HG03442 (cell line): ENCODE results near the gene SPAG9.
"Not testable (repeated sequence)": the region's sequence is repeated elsewhere in the genome, so short reads cannot be mapped to it uniquely, and the experiment has no call there.

ENCODE experiments used
- ATAC-seq: cut with Tn5 transposase; IDR thresholded peaks from one replicate; pipeline ENCODE4 v1.9.1; 2021; ENCODE audit warnings: mild to moderate bottlenecking, moderate library complexity; ENCODE audit not compliant: unreplicated experiment

SPAG9 gene

DNA sequence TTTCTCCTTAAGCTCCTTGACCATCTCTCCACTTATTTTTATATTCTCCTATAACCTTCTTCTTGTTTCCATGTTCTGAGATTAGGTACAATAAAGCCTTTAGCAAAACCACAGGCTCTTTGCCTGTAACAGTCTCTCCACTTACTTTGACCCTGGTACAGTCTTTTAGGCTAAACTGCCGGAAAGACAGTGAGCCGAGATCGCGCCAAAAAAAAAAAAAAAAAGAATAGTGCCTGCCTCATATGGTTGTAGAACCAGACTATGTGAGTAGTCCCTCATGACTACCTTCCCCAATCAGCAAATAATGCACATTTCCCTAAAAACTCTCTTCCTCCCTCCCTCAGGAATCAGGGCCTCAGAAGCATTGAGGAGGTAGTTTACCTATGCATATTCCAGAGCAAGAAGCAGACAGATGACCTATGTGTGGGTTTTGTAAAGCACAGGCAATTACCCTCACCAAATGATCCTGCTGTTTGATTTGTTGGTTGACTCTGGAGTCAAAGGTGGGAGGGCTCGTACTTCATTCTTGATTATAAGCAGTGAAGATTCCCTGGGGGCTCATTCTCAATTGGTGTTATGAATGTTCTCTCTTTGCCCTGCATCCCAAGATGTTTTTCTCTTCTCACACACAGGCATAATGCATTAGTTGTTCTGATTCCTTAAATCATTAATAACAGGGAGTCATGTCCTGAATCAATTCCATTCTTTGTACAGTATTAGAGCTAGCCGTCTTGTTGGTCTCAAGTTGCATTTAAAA, 23.8 kb upstream of the SPAG9 start:
- ATAC-seq, result no peak

DNA sequence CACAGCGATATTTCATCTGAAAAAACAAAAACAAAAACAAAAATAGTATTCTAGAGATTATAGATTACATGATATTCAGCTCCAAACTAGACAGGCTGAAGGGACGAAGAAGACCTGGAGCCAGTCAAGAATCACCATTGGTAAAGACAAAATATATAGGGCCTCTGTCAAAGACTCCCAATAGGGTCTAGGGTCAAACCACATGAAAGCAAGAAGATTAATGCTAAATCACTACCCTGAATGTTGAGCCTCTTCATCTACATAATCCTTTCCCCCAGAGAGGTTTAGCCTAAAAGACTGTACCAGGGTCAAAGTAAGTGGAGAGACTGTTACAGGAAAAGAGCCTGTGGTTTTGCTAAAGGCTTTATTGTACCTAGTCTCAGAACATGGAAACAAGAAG, 21.9 kb upstream of the SPAG9 start:
- ATAC-seq, result no peak

DNA sequence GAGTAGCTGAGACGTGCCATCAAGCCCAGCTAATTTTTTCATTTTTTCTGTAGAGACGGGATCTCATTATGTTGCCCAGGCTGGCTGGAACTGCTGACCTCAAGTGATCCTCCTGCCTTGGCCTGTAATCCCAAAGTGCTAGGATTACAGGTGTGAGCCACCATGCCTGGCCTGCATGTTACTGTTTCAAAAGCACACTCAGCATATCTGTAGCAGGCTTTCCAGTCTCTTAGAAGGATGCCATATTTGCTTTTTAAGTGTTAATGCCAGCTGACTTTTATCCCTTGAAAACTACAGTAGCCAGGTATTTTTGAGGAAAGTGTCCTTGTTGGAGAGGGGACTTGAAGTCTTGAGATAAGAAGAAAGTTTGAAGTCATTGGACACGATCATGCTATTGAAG, 15.3 kb upstream of the SPAG9 start:
- ATAC-seq, result no peak

GRCh38 chr17:51133365-51133764, 12.7 kb upstream of the SPAG9 start:
- no peak for ATAC-seq

DNA sequence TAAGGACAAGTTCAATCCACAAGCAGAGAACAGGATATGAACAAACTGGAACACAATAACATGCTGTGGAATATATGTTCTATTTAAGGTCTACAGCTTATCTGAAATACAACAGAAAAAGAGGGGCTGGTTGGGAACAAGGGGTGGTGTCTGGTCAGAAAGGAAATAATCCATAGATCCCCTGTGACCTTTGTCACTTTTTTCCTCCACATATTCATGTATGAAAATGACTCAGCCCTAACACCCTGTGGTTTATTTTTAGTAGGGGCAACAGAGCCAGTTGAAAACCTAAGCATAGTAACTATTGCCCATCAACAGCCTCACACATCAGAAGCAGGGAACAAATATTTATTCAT, 12.3 kb upstream of the SPAG9 start:
- peak; percentile 64 for ATAC-seq

DNA sequence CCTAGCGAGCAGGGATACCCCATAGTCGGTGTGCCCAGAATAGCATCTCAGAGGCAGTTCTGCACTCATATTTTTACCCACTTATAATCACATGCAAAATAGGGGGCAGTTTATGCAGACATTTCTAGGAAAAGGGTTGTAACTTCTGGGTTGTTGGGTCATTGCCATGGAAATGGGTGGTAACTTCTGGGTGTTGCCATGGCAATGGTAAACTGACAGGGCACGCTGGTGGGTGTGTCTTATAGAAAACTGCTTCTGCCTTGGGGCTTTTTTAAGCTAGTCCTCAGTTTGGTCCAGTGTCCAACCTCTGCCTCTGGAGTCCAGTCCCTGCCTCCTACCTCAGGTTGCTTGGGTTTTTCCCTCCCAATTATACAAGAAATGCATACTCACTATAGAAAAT, 7.4 kb upstream of the SPAG9 start:
- ATAC-seq, result no peak

DNA sequence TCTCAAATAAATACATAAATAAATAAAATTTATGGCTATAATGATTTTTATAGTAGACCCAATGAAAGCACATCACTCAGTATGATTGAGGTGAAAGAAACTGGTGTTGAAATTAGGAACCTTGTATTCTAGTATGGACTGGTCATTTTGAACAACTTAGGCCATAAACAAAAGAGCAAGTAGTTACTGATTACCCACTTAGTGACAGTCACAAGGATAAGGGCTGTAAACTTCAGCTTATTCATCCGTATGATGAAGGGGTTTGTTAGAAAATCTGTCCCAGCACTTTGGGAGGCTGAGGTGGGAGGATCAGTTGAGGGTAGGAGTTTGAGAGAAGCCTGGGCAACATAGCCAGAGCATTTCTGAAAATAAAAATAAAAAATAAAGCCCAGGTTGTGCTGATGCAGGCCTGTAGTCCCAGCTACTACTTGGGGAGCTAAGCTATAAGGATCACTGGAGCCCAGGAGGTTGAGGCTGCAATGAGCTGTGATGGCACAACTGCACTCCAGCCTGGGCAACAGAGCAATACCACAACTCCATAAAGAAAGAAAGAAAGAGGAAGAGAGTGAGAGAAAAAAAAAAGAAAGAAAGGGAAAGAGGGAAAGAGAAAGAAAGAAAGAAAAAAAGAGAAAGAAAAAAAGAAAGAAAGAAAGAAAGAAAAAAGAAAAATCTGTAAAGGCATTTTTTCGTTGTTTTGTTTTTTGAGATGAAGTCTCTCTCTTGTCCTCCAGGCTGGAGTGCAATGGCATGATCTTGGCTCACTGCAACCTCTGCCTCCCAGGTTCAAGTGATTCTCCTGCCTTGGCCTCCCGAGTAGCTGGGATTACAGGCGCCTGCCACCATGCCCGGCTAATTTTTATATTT, 4.2 kb upstream of the SPAG9 start:
- ATAC-seq, result no peak

GRCh38 chr17:51122473-51123115, 1.9 kb upstream of the SPAG9 start:
- not testable (repeated sequence) for ATAC-seq

- peak; percentile 43 for ATAC-seq
Measured at GRCh38 chr17:51121620-51122472, 1.2 kb upstream of the SPAG9 start.

DNA sequence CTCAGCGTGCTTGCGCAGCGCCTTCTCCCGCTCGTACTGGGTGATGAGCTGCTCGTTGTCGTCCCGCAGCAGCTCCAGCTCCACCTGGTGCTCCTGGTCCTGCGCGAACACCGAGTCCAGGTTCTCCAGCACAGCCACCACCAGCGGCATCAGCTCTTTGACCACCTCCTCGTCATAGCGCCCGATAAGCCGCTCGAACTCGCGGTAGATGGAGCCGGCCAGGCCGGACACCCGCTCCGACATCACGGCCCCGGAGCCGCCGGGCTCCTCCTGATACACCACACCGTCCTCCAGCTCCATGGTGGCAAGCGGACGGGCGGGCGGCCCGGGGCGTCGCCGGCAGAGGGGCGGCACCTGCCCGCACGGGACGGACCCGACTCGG, 320 bp downstream of the SPAG9 start:
- ATAC-seq, result peak; percentile 42

- peak; percentile 15 for ATAC-seq
Measured at GRCh38 chr17:51119415-51120356, 982 bp downstream of the SPAG9 start.

GRCh38 chr17:51118330-51119195, 2.1 kb downstream of the SPAG9 start:
- ATAC-seq, result no peak

GRCh38 chr17:51115179-51115578, 5.5 kb downstream of the SPAG9 start:
- no peak for ATAC-seq

- ATAC-seq, result not testable (repeated sequence)
Measured at GRCh38 chr17:51112303-51113222, 8.1 kb downstream of the SPAG9 start.

DNA sequence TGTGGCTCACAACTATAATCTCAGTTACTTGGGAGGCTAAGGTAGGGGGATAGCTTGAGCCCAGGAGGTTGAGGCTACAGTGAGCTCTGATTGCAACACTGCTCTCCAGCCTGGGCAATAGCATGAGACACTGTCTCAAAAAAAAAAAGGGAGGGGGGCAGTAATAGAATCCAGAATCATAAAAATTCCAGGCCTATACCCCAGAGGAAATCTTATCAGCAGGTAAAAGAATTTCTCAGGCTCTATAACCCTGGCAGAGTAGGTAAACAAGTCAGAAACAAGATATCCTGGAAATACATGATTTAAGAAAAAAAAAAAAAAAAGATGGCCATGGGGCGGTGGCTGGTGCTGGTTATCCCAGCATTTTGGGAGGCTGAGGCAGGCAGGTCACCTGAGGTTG, 12.9 kb downstream of the SPAG9 start:
- ATAC-seq, result no peak

DNA sequence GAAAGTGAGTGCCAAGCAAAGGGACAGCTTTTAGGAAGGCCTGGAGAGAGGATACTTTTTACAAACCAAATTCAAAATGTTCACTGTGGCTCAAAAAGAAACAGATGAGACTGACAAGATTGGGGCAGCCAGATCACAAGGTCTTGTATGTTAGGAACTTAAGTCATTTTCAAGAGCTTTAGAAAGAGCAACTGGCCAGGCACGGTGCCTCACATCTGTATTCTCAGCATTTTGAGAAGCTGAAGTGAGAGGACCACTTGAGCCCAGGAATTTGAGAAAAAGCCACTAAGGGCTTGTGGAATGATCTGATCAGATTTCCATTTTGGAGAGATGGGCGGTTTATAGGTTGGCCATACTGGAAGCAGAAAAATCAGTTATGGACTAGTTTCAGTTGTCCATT, 17.2 kb downstream of the SPAG9 start:
- no peak for ATAC-seq

DNA sequence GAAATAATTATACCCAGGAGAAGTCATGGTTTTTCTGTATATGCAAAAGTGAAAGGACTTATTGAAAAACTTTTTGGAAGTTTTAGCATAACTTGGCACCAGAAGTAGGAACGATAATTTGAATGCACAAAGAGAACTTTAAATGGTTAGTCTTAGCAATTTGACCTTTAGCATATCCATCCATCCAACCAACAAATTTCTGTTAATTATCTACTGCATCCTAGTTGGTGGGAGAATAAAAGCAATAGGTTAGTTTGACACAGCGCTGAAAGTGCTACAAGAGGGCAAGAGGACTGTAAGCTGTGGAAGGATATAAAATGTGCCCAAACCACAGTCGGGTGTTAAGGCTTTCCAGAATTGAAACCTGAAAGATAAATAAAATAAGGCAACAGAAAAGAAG, 17.6 kb downstream of the SPAG9 start:
- ATAC-seq, result no peak
